GM10248 (cell line): ENCODE measurements around the gene PKIB.
"Not testable (repeated sequence)": the region's sequence is repeated elsewhere in the genome, so short reads cannot be mapped to it uniquely, and the experiment has no call there.

ENCODE experiments used
- CTCF ChIA-PET: fragments of 300-600 bp; sonication (Branson Sonifier 250); formaldehyde crosslinking; extraction: SDS; loops from one replicate; lab custom pipeline; 2021; ENCODE audit warnings: antibody characterized with exemption; lab: Yijun Ruan, JAX
- POLR2A ChIA-PET: fragments of 350-650 bp; sonication (Branson Sonifier 250); formaldehyde crosslinking; extraction: SDS; loops from one replicate; lab custom pipeline; 2020; ENCODE audit warnings: antibody characterized with exemption; lab: Yijun Ruan, JAX
- DNase-seq: peaks from one replicate; pipeline ENCODE4 v3.0.0; 2012; ENCODE audit errors: extremely low spot score
- CTCF ChIP-seq: IDR thresholded peaks from 2 replicates; pipeline ENCODE4 v1.5.1; 2012; ENCODE audit warnings: mild to moderate bottlenecking, low read depth; ENCODE audit errors: extremely low read depth, missing control alignments, control extremely low read depth

The PKIB gene

GRCh38 chr6:122568797-122569221 lies 41.4 kb upstream of the PKIB start:
- no peak for DNase-seq
- ChIA-PET CTCF (interaction anchor here (0.8 kb wide), 1 partner anchor 14 kb away, joined by 3 read pairs; no protein-coding TSS in a partner anchor), POLR2A (no interaction called here)
- no peak for TF ChIP-seq CTCF

GRCh38 chr6:122569230-122569771 lies 40.9 kb upstream of the PKIB start:
- ChIA-PET POLR2A (no interaction called here), CTCF (interaction anchor here (0.7 to 0.8 kb wide), 2 partner anchors 11 to 13 kb away, joined by 3 read pairs; no protein-coding TSS in a partner anchor)
- no peak for DNase-seq
- no peak for TF ChIP-seq CTCF

GRCh38 chr6:122571888-122572287 lies 38.3 kb upstream of the PKIB start:
- ChIA-PET CTCF (interaction anchor here (0.8 to 1.6 kb wide), 2 partner anchors 15 to 19 kb away, joined by 3 to 4 read pairs; no protein-coding TSS in a partner anchor), POLR2A (no interaction called here)
- no peak for DNase-seq
- no peak for TF ChIP-seq CTCF

- ChIA-PET CTCF (no interaction called here), POLR2A (no interaction called here)
- no peak for TF ChIP-seq CTCF
These were observed 33.3 kb upstream of the PKIB start for GRCh38 chr6:122576888-122577287.

GRCh38 chr6:122578961-122579360 lies 31.2 kb upstream of the PKIB start:
- DNase-seq: no peak
- TF ChIP-seq CTCF: no peak
- CTCF ChIA-PET: no interaction called here
- POLR2A ChIA-PET: no interaction called here

More at GRCh38 chr6:122576888-122577287, 33.3 kb upstream of the PKIB start:
- no peak for DNase-seq

- POLR2A ChIA-PET: no interaction called here
- CTCF ChIA-PET: interaction anchor here (1.3 to 1.4 kb wide), 2 partner anchors 10 to 24 kb away, joined by 3 to 5 read pairs; no protein-coding TSS in a partner anchor
- no peak for DNase-seq
- TF ChIP-seq CTCF: no peak
These were observed 29.5 kb upstream of the PKIB start for GRCh38 chr6:122580737-122581136.

GRCh38 chr6:122589115-122589514 lies 21.1 kb upstream of the PKIB start:
- POLR2A ChIA-PET: no interaction called here
- no peak for TF ChIP-seq CTCF
- CTCF ChIA-PET: no interaction called here
- no peak for DNase-seq

- DNase-seq, POLR2A ChIA-PET: not testable (repeated sequence)
- CTCF ChIA-PET: interaction anchor here (0.8 to 1.0 kb wide), 2 partner anchors 10 to 17 kb away, joined by 3 read pairs; no protein-coding TSS in a partner anchor
These were observed 11.9 kb upstream of the PKIB start for GRCh38 chr6:122598295-122598694.
